D721Med (cell line): Measurements from ENCODE around the gene ERC2.
A peak's percentile ranks its signal among the peaks of the same experiment; 100 is the strongest.
"Not testable (repeated sequence)": the region's sequence is repeated elsewhere in the genome, so short reads cannot be mapped to it uniquely, and the experiment has no call there.

ENCODE experiments used
- DNase-seq: peaks from one replicate; pipeline ENCODE4 v3.0.0; 2011; ENCODE audit warnings: low spot score; ENCODE audit not compliant: insufficient read length
- FAIRE-seq: peaks from 2 replicates; lab custom pipeline; 2011; peaks lifted over from hg19 to GRCh38; lab: Jason Lieb, UNC
- TF ChIP-seq, protein P1 (sequence below): IDR thresholded peaks from 2 replicates; pipeline ENCODE4 v1.5.1; 2012; ENCODE audit warnings: mild to moderate bottlenecking, control low read depth; ENCODE audit not compliant: insufficient read depth; ENCODE audit errors: missing control alignments

Gene ERC2

DNA sequence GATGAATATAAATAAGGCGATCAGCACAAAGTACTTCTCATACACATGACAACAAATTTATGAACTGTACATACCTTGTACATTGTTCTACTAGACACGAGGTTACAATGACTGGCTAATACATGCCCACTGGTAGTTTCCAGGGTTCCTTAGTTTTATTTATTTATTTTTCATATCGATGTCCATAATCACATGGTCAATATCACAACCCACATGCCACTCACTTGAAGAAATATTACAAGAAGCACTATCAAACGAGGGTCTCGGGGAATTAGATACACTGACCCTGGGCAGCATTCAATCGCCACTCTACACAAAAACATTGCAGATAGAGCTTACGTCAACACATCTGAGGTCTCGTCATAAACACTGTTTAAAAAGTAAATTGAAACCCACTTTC is 959.9 kb downstream of the ERC2 start:
- FAIRE-seq (no peak), DNase-seq (no peak)

DNA sequence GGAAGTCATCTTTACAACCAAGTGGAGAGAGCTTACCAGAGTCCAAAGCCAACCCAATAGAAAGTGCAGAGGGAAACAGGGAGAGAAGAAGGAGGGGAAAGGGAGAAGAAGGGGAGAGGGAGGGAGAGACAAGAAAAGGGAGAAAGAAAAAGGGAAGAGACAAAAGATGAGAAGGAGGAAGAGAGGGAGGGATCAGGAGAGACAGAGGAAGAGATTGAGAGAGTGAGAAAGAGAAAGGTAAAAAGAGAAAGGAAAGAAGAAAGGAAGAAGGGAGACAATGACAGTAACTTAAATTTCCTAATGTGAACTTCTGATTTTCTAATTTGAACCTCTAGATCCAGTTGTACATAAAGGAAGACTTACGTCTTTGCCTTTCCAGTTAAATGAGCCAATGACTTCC is 960.5 kb downstream of the ERC2 start:
- DNase-seq, result no peak
- FAIRE-seq, result no peak
- TF ChIP-seq, protein P1, sequence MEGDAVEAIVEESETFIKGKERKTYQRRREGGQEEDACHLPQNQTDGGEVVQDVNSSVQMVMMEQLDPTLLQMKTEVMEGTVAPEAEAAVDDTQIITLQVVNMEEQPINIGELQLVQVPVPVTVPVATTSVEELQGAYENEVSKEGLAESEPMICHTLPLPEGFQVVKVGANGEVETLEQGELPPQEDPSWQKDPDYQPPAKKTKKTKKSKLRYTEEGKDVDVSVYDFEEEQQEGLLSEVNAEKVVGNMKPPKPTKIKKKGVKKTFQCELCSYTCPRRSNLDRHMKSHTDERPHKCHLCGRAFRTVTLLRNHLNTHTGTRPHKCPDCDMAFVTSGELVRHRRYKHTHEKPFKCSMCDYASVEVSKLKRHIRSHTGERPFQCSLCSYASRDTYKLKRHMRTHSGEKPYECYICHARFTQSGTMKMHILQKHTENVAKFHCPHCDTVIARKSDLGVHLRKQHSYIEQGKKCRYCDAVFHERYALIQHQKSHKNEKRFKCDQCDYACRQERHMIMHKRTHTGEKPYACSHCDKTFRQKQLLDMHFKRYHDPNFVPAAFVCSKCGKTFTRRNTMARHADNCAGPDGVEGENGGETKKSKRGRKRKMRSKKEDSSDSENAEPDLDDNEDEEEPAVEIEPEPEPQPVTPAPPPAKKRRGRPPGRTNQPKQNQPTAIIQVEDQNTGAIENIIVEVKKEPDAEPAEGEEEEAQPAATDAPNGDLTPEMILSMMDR, result no peak

More for the DNA sequence above, 959.9 kb downstream of the ERC2 start:
- TF ChIP-seq, protein P1, result no peak

DNA sequence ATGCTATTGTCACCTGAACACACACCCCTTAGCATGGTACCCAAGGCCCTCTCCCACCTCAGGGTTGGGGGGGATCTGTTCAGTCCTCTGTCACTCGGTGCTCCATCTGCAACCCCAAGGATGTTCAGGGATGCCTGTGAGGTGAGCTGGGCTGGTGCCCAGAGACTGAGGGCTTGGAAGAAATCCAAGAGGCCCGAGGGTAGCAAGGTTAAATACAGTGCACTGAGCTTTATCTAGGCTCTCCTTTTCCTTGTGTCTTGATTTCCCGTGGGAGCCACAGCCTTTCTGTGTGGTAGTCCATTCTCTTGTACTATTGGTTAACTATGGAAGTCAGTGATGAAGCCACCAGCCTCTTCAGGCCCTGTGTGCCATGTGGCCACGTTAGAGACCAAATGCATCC is 962.5 kb downstream of the ERC2 start:
- FAIRE-seq (no peak), DNase-seq (no peak)
- TF ChIP-seq, protein P1, result no peak

DNA sequence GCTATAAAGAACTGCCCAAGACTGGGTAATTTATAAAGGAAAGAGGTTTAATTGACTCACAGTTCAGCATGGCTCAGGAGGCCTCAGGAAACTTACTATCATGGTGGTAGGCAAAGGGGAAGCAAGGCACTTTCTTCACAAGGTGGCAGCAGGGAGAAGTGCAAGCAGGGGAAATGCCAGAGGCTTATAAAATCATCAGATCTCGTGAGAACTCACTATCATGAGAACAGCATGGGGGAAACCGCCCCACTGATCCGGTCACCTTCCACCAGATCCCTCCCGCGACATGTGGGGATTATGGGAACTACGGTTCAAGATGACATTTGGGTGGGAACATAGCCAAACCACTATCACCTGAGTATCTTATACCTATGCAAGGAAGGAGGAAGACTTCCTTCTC is 963.2 kb downstream of the ERC2 start:
- not testable (repeated sequence) for DNase-seq, FAIRE-seq
- TF ChIP-seq, protein P1, result peak; percentile 27

DNA sequence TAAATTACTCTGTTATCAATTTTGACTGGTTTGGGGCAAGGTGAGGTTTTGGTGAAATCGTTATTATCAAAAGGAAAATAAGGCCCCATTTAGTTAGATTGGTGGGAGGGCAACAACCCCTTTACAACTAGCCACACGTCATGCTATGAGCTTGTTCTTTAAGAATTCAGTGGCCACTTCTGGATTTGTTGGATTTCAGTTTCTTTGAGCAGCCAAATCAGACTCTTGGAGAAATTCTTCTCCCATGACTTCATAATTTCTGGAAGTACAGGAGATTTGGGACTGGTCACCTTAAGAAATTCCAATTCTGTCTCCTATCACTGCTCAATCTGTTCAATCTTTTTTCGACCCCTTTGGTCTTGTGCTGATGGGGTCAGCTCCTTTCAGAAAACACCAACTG is 966.4 kb downstream of the ERC2 start:
- DNase-seq (no peak), FAIRE-seq (no peak)
- TF ChIP-seq, protein P1, result no peak

DNA sequence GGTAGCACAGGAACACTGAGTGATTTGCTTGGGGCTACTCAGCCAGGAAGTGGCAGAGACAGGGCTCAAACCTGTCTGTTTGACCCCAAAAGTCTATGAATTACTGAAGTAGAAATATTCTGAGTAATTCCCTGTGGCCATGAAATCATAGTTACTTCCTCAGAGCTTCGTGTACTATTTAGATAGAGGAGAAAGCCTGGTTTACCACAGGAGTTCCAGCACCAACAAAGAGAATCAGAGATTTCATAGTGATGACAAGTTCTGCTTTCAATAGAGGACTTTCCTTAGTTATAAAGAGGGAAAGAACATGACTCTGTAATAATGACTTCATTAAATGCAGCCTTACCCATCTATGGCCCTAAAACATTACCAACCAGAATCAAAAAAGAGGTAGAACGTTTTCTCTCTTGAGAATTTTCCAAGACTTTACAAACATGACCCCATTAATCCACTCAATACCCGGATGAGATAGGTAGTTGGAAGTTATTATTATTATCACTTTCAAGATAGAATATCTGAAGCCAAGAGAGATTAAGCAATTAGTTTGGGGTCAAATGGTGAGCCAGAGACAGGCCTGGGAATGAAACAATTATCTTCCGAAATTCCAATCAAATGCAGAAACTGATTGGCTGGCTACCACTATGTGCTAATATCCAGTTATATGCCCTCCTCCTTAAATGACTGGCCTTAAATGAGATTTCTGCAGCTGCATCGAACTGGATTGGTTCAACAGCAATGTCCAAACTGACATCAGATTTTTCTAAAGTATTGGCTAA is 967.5 kb downstream of the ERC2 start:
- no peak for FAIRE-seq
- TF ChIP-seq, protein P1, result no peak
- DNase-seq, result no peak

DNA sequence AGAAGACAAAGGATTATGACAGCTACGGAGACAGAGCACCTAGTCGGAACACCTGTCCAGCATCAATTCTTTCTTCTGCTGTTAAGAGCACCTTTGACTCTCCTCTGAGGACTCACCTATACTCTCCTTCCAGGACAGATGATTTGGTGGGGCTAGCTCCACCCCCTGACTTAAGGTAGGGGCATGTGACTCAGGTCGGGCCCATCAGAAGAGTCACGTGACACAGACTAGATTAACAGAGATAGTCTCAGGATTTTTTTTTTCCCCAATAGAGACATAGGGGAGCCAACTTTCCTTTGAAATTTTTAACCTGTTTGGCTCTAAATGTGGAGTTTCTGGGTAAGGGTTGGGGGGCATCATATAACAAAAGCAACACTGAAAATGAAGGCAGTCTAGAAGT is 969.7 kb downstream of the ERC2 start:
- no peak for FAIRE-seq
- TF ChIP-seq, protein P1, result no peak
- no peak for DNase-seq
